ENCODE measurements around the gene RSRC1.

Gene RSRC1

DNA sequence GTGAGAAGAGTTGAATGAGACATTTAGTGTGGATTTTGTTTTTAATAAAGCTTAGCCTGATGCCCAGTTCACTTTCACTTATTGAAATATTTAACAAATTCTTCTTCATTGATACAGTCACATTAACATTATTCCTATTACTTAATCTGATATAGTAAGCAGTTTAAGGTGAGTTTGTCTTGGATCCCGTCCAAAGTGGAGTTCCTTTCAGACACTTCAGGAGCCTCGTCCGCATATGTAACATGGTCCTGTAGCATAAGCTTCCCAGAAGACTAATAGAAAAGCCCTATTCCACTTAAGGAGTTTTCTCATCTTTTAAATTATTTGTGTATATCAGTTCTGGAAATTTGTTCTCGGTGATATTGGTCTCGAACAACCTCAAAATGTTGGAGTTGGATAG lies 421.4 kb downstream of the RSRC1 start:
- H2AK5ac ChIP-seq (ENCODE audit: low read length): no peak overlapping the region
- no peak for DNase-seq
- no peak overlapping the region for H2BK120ac ChIP-seq (ENCODE audit: insufficient read depth, low read length, poor library complexity)
- no peak overlapping the region for H4K91ac ChIP-seq (ENCODE audit: low read depth, low read length)
- H3K9ac ChIP-seq (ENCODE audit: low read length): no peak overlapping the region
- H3K4ac ChIP-seq (ENCODE audit: low read depth, low read length): no peak overlapping the region
- no peak overlapping the region for H3K4me2 ChIP-seq (ENCODE audit: low read length)
- no peak overlapping the region for H3K27ac ChIP-seq (ENCODE audit: low read depth, low read length)
- H3K18ac ChIP-seq (ENCODE audit: low read length): no peak overlapping the region
- no peaks in the 10 kb centered on the region for H3K36me3 ChIP-seq (ENCODE audit: control insufficient read depth in 1 of 2, insufficient read depth in 2 of 2, low read length in 2 of 2)
- no peaks in the 10 kb centered on the region for H3K79me1 ChIP-seq (ENCODE audit: low read length)
- H2BK5ac ChIP-seq (ENCODE audit: low read depth, low read length, poor library complexity): no peak overlapping the region
- no peaks in the 10 kb centered on the region for H3K9me3 ChIP-seq (ENCODE audit: insufficient read depth, low read depth, low read length)
- H2AFZ ChIP-seq (ENCODE audit: insufficient read depth, low read length, poor library complexity): no peak overlapping the region
- H3K27me3 ChIP-seq (ENCODE audit: insufficient read depth, low read length): no peaks in the 10 kb centered on the region
- no CpG with 5 or more reads among the region's 5 CpGs for WGBS (ENCODE audit: extremely low coverage, insufficient coverage, insufficient read length)
- no peak overlapping the region for H4K8ac ChIP-seq (ENCODE audit: low read depth, low read length)
- no peak overlapping the region for H3K14ac ChIP-seq (ENCODE audit: low read length)
- no peak overlapping the region for H2BK12ac ChIP-seq (ENCODE audit: low read length)
- no peak overlapping the region for H4K12ac ChIP-seq (ENCODE audit: low read depth, low read length)
- H3K4me3 ChIP-seq (ENCODE audit: low read depth, low read length): no peak overlapping the region
- no peak overlapping the region for H3K23ac ChIP-seq (ENCODE audit: low read length)
- H3K79me2 ChIP-seq (ENCODE audit: control insufficient read depth, insufficient read depth, low read length, poor library complexity): no peaks in the 10 kb centered on the region
- H3K4me1 ChIP-seq (ENCODE audit: control insufficient read depth in 1 of 2, insufficient read depth in 2 of 2, low read length in 2 of 2): no peaks in the 10 kb centered on the region

DNA sequence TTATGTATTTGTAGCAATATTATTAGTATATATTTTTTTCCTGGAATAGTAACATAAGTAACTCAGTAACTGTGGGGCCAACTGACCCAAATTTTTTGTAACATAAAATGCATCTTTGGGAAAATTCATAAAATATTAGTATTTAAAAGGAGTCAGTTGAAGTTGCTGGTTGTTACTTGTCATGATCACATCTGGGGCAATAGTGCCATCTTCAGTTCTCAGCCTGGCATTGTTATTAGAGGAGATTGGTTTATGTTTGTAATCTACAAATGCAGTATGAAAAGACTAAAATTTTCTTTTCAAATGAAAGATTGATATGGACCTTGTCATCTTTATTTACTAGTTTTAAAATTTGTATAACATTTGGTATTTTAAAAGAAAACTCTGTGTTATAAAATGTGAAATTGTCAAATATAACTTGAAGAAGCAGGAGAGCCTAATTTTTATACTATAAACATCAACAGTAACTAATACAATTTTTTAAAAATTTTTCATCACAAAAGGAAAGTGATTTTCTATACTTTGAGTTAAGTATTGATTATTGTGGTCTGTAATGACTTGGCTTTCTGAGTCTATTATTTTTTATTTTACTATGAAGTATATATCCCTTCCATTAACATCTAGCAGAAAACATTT lies 422.3 kb downstream of the RSRC1 start:
- no peak overlapping the region for H3K4me2 ChIP-seq (ENCODE audit: low read length)
- no peak overlapping the region for H3K27ac ChIP-seq (ENCODE audit: low read depth, low read length)
- H4K8ac ChIP-seq (ENCODE audit: low read depth, low read length): no peak overlapping the region
- no peaks in the 10 kb centered on the region for H3K4me1 ChIP-seq (ENCODE audit: control insufficient read depth in 1 of 2, insufficient read depth in 2 of 2, low read length in 2 of 2)
- no peaks in the 10 kb centered on the region for H3K27me3 ChIP-seq (ENCODE audit: insufficient read depth, low read length)
- no peaks in the 10 kb centered on the region for H3K9me3 ChIP-seq (ENCODE audit: insufficient read depth, low read depth, low read length)
- no peak overlapping the region for H3K9ac ChIP-seq (ENCODE audit: low read length)
- no peaks in the 10 kb centered on the region for H3K36me3 ChIP-seq (ENCODE audit: control insufficient read depth in 1 of 2, insufficient read depth in 2 of 2, low read length in 2 of 2)
- H2BK5ac ChIP-seq (ENCODE audit: low read depth, low read length, poor library complexity): no peak overlapping the region
- peak; percentile 3 to 49 for DNase-seq
- H4K12ac ChIP-seq (ENCODE audit: low read depth, low read length): no peak overlapping the region
- H2BK120ac ChIP-seq (ENCODE audit: insufficient read depth, low read length, poor library complexity): no peak overlapping the region
- no peak overlapping the region for H2BK12ac ChIP-seq (ENCODE audit: low read length)
- H2AFZ ChIP-seq (ENCODE audit: insufficient read depth, low read length, poor library complexity): no peak overlapping the region
- no peaks in the 10 kb centered on the region for H3K79me1 ChIP-seq (ENCODE audit: low read length)
- H3K14ac ChIP-seq (ENCODE audit: low read length): no peak overlapping the region
- H2AK5ac ChIP-seq (ENCODE audit: low read length): no peak overlapping the region
- H3K79me2 ChIP-seq (ENCODE audit: control insufficient read depth, insufficient read depth, low read length, poor library complexity): no peaks in the 10 kb centered on the region
- H3K4me3 ChIP-seq (ENCODE audit: low read depth, low read length): no peak overlapping the region
- H3K23ac ChIP-seq (ENCODE audit: low read length): no peak overlapping the region
- no peak overlapping the region for H4K91ac ChIP-seq (ENCODE audit: low read depth, low read length)
- H3K4ac ChIP-seq (ENCODE audit: low read depth, low read length): no peak overlapping the region
- H3K18ac ChIP-seq (ENCODE audit: low read length): no peak overlapping the region

DNA sequence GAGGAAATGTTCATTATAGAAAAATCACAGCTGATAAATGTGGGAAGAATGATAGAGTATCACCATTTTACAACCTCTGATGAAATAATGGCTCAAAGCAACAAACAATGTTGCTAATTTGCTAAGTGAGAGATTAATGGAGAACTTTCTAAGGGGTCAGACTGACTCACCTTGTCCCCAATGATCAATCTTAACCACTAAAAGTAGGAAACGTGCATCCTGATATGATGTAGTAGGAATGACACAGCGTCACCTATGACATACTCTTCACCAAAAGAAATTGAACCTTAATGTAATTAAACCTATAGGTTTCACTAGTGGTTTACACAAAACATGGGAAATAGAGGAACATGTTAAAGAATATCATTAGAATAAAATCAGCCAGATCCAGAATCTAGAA lies 426.0 kb downstream of the RSRC1 start:
- no peak overlapping the region for H2AFZ ChIP-seq (ENCODE audit: insufficient read depth, low read length, poor library complexity)
- no peak overlapping the region for H3K27ac ChIP-seq (ENCODE audit: low read depth, low read length)
- no peak overlapping the region for H2BK12ac ChIP-seq (ENCODE audit: low read length)
- H3K4me3 ChIP-seq (ENCODE audit: low read depth, low read length): no peak overlapping the region
- no peak overlapping the region for H3K23ac ChIP-seq (ENCODE audit: low read length)
- H2BK5ac ChIP-seq (ENCODE audit: low read depth, low read length, poor library complexity): no peak overlapping the region
- H2BK120ac ChIP-seq (ENCODE audit: insufficient read depth, low read length, poor library complexity): no peak overlapping the region
- H4K8ac ChIP-seq (ENCODE audit: low read depth, low read length): no peak overlapping the region
- no peak overlapping the region for H4K91ac ChIP-seq (ENCODE audit: low read depth, low read length)
- no peaks in the 10 kb centered on the region for H3K79me1 ChIP-seq (ENCODE audit: low read length)
- no peak overlapping the region for H3K4ac ChIP-seq (ENCODE audit: low read depth, low read length)
- H3K4me1 ChIP-seq (ENCODE audit: control insufficient read depth in 1 of 2, insufficient read depth in 2 of 2, low read length in 2 of 2): no peaks in the 10 kb centered on the region
- no peak overlapping the region for H4K12ac ChIP-seq (ENCODE audit: low read depth, low read length)
- no peak overlapping the region for H3K4me2 ChIP-seq (ENCODE audit: low read length)
- no peaks in the 10 kb centered on the region for H3K9me3 ChIP-seq (ENCODE audit: insufficient read depth, low read depth, low read length)
- no CpG with 5 or more reads among the region's 2 CpGs for WGBS (ENCODE audit: extremely low coverage, insufficient coverage, insufficient read length)
- DNase-seq: no peak
- no peak overlapping the region for H3K18ac ChIP-seq (ENCODE audit: low read length)
- H3K79me2 ChIP-seq (ENCODE audit: control insufficient read depth, insufficient read depth, low read length, poor library complexity): no peaks in the 10 kb centered on the region
- H3K36me3 ChIP-seq (ENCODE audit: control insufficient read depth in 1 of 2, insufficient read depth in 2 of 2, low read length in 2 of 2): no peaks in the 10 kb centered on the region
- H3K27me3 ChIP-seq (ENCODE audit: insufficient read depth, low read length): no peaks in the 10 kb centered on the region
- no peak overlapping the region for H2AK5ac ChIP-seq (ENCODE audit: low read length)
- H3K9ac ChIP-seq (ENCODE audit: low read length): no peak overlapping the region
- H3K14ac ChIP-seq (ENCODE audit: low read length): no peak overlapping the region

DNA sequence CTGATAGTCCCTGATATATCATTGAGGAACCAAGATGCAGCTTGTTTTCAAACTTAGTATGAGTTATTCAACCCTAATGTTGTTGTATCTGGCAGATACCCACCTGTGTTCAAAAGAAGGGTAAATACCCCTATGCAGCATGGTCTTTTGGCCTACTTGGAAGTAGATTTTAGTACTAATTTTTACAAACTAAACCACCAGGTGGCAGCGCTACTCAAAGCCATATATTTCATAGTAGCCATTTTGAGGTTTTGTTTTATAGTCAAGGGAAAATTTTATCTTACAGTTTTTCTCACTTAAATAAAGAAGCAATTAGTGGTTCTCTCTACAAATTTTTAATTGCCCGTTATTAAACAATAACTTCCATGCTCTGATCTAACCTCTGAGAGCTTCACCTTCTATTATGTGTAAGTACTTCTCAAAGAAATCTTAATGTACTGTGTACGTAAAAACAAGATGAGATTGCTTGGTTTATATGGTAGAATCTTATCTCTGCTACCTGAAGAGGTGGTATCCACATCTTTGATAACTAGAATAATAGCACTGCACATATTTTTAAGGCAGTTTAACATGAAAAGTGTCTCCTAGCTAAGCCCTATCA lies 429.6 kb downstream of the RSRC1 start:
- Histone ChIP-seq H3K27me3 (ENCODE audit: insufficient read depth, low read length) (no peaks in the 10 kb centered on the region), H4K91ac (ENCODE audit: low read depth, low read length) (no peak overlapping the region), H4K8ac (ENCODE audit: low read depth, low read length) (no peak overlapping the region), H3K9ac (ENCODE audit: low read length) (no peak overlapping the region), H3K36me3 (ENCODE audit: control insufficient read depth in 1 of 2, insufficient read depth in 2 of 2, low read length in 2 of 2) (no peaks in the 10 kb centered on the region), H2AK5ac (ENCODE audit: low read length) (no peak overlapping the region), H3K23ac (ENCODE audit: low read length) (no peak overlapping the region), H3K27ac (ENCODE audit: low read depth, low read length) (no peak overlapping the region), H2AFZ (ENCODE audit: insufficient read depth, low read length, poor library complexity) (no peak overlapping the region), H3K4me2 (ENCODE audit: low read length) (no peak overlapping the region), H2BK12ac (ENCODE audit: low read length) (no peak overlapping the region), H2BK5ac (ENCODE audit: low read depth, low read length, poor library complexity) (no peak overlapping the region), H3K9me3 (ENCODE audit: insufficient read depth, low read depth, low read length) (no peaks in the 10 kb centered on the region), H3K4ac (ENCODE audit: low read depth, low read length) (no peak overlapping the region), H3K4me3 (ENCODE audit: low read depth, low read length) (no peak overlapping the region), H2BK120ac (ENCODE audit: insufficient read depth, low read length, poor library complexity) (no peak overlapping the region), H4K12ac (ENCODE audit: low read depth, low read length) (no peak overlapping the region), H3K14ac (ENCODE audit: low read length) (no peak overlapping the region), H3K79me2 (ENCODE audit: control insufficient read depth, insufficient read depth, low read length, poor library complexity) (no peaks in the 10 kb centered on the region), H3K79me1 (ENCODE audit: low read length) (no peaks in the 10 kb centered on the region), H3K4me1 (ENCODE audit: control insufficient read depth in 1 of 2, insufficient read depth in 2 of 2, low read length in 2 of 2) (no peaks in the 10 kb centered on the region), H3K18ac (ENCODE audit: low read length) (no peak overlapping the region)
- WGBS (ENCODE audit: extremely low coverage, insufficient coverage, insufficient read length): no CpG with 5 or more reads among the region's 3 CpGs
- peak; percentile 15 to 79 for DNase-seq

All from trophoblast cell (in vitro differentiated cells and primary cell).